AG09309 (cell line): ENCODE data around the gene ABCA13.

Experiments
- DNase-seq: peaks from one replicate; pipeline ENCODE4 v3.0.0-alpha.2; 2010; ENCODE audit warnings: low read depth
- H3K4me3 ChIP-seq: 2 replicates; pipeline ENCODE4 v1.5.1; 2011; ENCODE audit warnings: mild to moderate bottlenecking, low read depth, low read length, moderate library complexity; ENCODE audit not compliant: control insufficient read depth
- CTCF ChIP-seq: IDR thresholded peaks from 2 replicates; pipeline ENCODE4 v1.5.1; 2011; ENCODE audit warnings: mild to moderate bottlenecking, low read depth, low read length, inconsistent platforms; ENCODE audit not compliant: insufficient read depth, control insufficient read depth; ENCODE audit errors: missing control alignments

ABCA13 gene

GRCh38 chr7:48420206-48420605 lies 248.9 kb downstream of the ABCA13 start:
- no peak for TF ChIP-seq CTCF
- no peak for DNase-seq
- no peak overlapping the region for H3K4me3 ChIP-seq

GRCh38 chr7:48421357-48421756 lies 250.1 kb downstream of the ABCA13 start:
- H3K4me3 ChIP-seq, result no peak overlapping the region
- no peak for TF ChIP-seq CTCF
- no peak for DNase-seq

GRCh38 chr7:48424731-48425130 lies 253.5 kb downstream of the ABCA13 start:
- TF ChIP-seq CTCF, result no peak
- no peak for DNase-seq
- no peak overlapping the region for H3K4me3 ChIP-seq

- H3K4me3 ChIP-seq, result no peak overlapping the region
- no peak for TF ChIP-seq CTCF
- no peak for DNase-seq
Observed at GRCh38 chr7:48426331-48426965, 255.2 kb downstream of the ABCA13 start.

- H3K4me3 ChIP-seq, result no peak overlapping the region
- no peak for DNase-seq
- no peak for TF ChIP-seq CTCF
Observed at GRCh38 chr7:48426966-48427555, 255.8 kb downstream of the ABCA13 start.

GRCh38 chr7:48427671-48428070 lies 256.4 kb downstream of the ABCA13 start:
- TF ChIP-seq CTCF, result no peak
- DNase-seq, result no peak
- no peak overlapping the region for H3K4me3 ChIP-seq

GRCh38 chr7:48428091-48428684 lies 256.9 kb downstream of the ABCA13 start:
- TF ChIP-seq CTCF, result no peak
- no peak overlapping the region for H3K4me3 ChIP-seq
- no peak for DNase-seq
